Measurements from ENCODE around the gene SYF2.

DNA sequence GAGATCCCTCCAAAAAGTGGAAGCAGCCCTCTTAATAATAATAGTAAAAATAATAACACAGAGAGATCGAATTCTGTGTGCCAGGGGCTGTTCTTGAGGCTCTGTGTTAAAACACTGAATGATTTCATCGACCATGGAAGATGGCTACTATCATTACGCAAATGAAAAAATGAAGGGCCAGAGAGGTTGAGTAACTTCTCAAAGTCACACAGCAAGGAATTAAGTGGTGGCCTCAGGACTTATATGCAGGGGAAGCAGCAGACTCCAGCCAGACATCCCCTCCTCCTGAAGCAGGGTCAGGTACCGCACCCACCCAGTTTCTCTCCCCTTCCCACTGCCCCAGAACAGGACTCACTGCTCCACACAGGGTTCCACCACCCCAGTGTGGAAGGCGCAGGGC is 40.1 kb downstream of the SYF2 start:
- TF ChIP-seq, protein P1, sequence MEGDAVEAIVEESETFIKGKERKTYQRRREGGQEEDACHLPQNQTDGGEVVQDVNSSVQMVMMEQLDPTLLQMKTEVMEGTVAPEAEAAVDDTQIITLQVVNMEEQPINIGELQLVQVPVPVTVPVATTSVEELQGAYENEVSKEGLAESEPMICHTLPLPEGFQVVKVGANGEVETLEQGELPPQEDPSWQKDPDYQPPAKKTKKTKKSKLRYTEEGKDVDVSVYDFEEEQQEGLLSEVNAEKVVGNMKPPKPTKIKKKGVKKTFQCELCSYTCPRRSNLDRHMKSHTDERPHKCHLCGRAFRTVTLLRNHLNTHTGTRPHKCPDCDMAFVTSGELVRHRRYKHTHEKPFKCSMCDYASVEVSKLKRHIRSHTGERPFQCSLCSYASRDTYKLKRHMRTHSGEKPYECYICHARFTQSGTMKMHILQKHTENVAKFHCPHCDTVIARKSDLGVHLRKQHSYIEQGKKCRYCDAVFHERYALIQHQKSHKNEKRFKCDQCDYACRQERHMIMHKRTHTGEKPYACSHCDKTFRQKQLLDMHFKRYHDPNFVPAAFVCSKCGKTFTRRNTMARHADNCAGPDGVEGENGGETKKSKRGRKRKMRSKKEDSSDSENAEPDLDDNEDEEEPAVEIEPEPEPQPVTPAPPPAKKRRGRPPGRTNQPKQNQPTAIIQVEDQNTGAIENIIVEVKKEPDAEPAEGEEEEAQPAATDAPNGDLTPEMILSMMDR (conservative IDR thresholded peaks at IDR 0.05; ENCODE audit: low read length): no peak
- TF ChIP-seq EZH2phosphoT487 (IDR thresholded peaks at IDR 0.05; ENCODE audit: borderline replicate concordance, low read depth, low read length): no peak
